Measurements from ENCODE around the gene PLAU.

- TF ChIP-seq FOXM1 (IDR thresholded peaks at IDR 0.05; ENCODE audit: borderline replicate concordance) (no peak), SP1 (IDR thresholded peaks at IDR 0.05) (no peak), BHLHE40 (IDR thresholded peaks at IDR 0.05; ENCODE audit: borderline replicate concordance) (no peak)
These were observed 29.6 kb upstream of the PLAU start for GRCh38 chr10:73881221-73881919.

Measured in HEK293T (cell line).